ENCODE measurements around the gene CDH4.

GRCh38 chr20:61268024-61268423 is 16.0 kb downstream of the CDH4 start:
- TF ChIP-seq REST (IDR thresholded peaks at IDR 0.05; ENCODE audit: low read depth) (no peak), CEBPB (IDR thresholded peaks at IDR 0.05) (no peak), CREB1 (IDR thresholded peaks at IDR 0.05; ENCODE audit: low read depth) (no peak), EP300 (IDR thresholded peaks at IDR 0.05; ENCODE audit: borderline replicate concordance) (no peak), TAF1 (IDR thresholded peaks at IDR 0.05; ENCODE audit: low read depth) (no peak), NFIC (IDR thresholded peaks at IDR 0.05) (no peak), ZBTB7A (IDR thresholded peaks at IDR 0.05; ENCODE audit: low read depth) (no peak), USF1 (IDR thresholded peaks at IDR 0.05) (no peak), TEAD4 (IDR thresholded peaks at IDR 0.05) (no peak)

Data from Ishikawa (cell line).